Mesendoderm (in vitro differentiated cells): ENCODE results near the gene ASXL1.
A peak's percentile ranks its signal among the peaks of the same experiment; 100 is the strongest.

ENCODE experiments used
- DNase-seq: peaks from one replicate; pipeline ENCODE4 v3.0.0; 2013
- H2AK5ac ChIP-seq: 2 replicates; pipeline ENCODE4 v1.6.1; 2013; ENCODE audit warnings: low read length, inconsistent platforms
- H2BK120ac ChIP-seq: 2 replicates; pipeline ENCODE4 v1.6.1; 2013; ENCODE audit warnings: low read depth, mild to moderate bottlenecking, low read length, moderate library complexity, mixed read lengths
- H2BK15ac ChIP-seq: replicated peaks from 2 replicates; pipeline ENCODE4 v1.6.1; 2013; ENCODE audit warnings: low read depth, mild to moderate bottlenecking, moderate library complexity
- H2BK5ac ChIP-seq: 2 replicates; pipeline ENCODE4 v1.6.1; 2013; ENCODE audit warnings: low read length, inconsistent platforms
- H3K18ac ChIP-seq: 2 replicates; pipeline ENCODE4 v1.6.1; 2013; ENCODE audit warnings: mild to moderate bottlenecking, low read length, mixed read lengths
- H3K23ac ChIP-seq: one replicate; pipeline ENCODE4 v1.6.1; 2013; ENCODE audit warnings: low read length
- H3K27ac ChIP-seq: 2 replicates; pipeline ENCODE4 v1.5.1; 2013; ENCODE audit warnings: low read depth, mild to moderate bottlenecking, inconsistent platforms, low read length, moderate library complexity
- H3K27me3 ChIP-seq: 2 replicates; pipeline ENCODE4 v1.6.1; 2013; ENCODE audit warnings: low read length, control low read depth, mild to moderate bottlenecking, inconsistent platforms; ENCODE audit not compliant: insufficient read depth, poor library complexity
- H3K36me3 ChIP-seq: 2 replicates; pipeline ENCODE4 v1.6.1; 2013; ENCODE audit warnings: low read length, inconsistent platforms; ENCODE audit not compliant: control insufficient read depth, insufficient read depth
- H3K4ac ChIP-seq: one replicate; pipeline ENCODE4 v1.6.1; 2013; ENCODE audit warnings: low read depth, mild to moderate bottlenecking, low read length, moderate library complexity
- H3K4me1 ChIP-seq: 2 replicates; pipeline ENCODE4 v1.6.1; 2013; ENCODE audit warnings: low read depth, low read length, inconsistent platforms; ENCODE audit not compliant: control insufficient read depth
- H3K4me2 ChIP-seq: 2 replicates; pipeline ENCODE4 v1.6.1; 2013; ENCODE audit warnings: low read length
- H3K4me3 ChIP-seq: 2 replicates; pipeline ENCODE4 v1.5.1; 2013; ENCODE audit warnings: mild to moderate bottlenecking, low read length
- H3K56ac ChIP-seq: one replicate; pipeline ENCODE4 v1.6.1; 2013; ENCODE audit warnings: low read length
- H3K79me1 ChIP-seq: 2 replicates; pipeline ENCODE4 v1.6.1; 2013; ENCODE audit warnings: low read length, inconsistent platforms
- H3K79me2 ChIP-seq: 2 replicates; pipeline ENCODE4 v1.6.1; 2013; ENCODE audit warnings: mild to moderate bottlenecking, low read length; ENCODE audit not compliant: control insufficient read depth, insufficient read depth
- H3K9ac ChIP-seq: 2 replicates; pipeline ENCODE4 v1.6.1; 2013; ENCODE audit warnings: low read length, inconsistent platforms
- H4K5ac ChIP-seq: one replicate; pipeline ENCODE4 v1.6.1; 2013; ENCODE audit warnings: low read length
- H4K8ac ChIP-seq: one replicate; pipeline ENCODE4 v1.6.1; 2013; ENCODE audit warnings: low read depth, mild to moderate bottlenecking, control low read depth, low read length, moderate library complexity
- WGBS: extraction: QIAGEN DNeasy Blood & Tissue Kit; methylation state at CpG from one replicate; pipeline ENCODE4 v1.1.7; 2013; ENCODE audit warnings: low lambda C conversion rate, missing lambda C conversion rate; ENCODE audit not compliant: insufficient coverage; ENCODE audit errors: extremely low coverage; 5-methylcytosine and 5-hydroxymethylcytosine counted together

The ASXL1 gene

GRCh38 chr20:32332614-32333013 is 25.5 kb upstream of the ASXL1 start:
- no peak overlapping the region for H4K8ac ChIP-seq
- H3K4me1 ChIP-seq, result no peaks in the 10 kb centered on the region
- H3K27ac ChIP-seq, result no peak overlapping the region
- no peak overlapping the region for H2BK15ac ChIP-seq
- no peak overlapping the region for H4K5ac ChIP-seq
- no peak overlapping the region for H3K4me3 ChIP-seq
- no peaks in the 10 kb centered on the region for H3K79me2 ChIP-seq
- no peak for DNase-seq
- WGBS, result no CpG with 5 or more reads among the region's 3 CpGs
- no peak overlapping the region for H3K9ac ChIP-seq
- no peak overlapping the region for H2BK120ac ChIP-seq
- no peak overlapping the region for H3K4ac ChIP-seq
- no peak overlapping the region for H3K4me2 ChIP-seq
- H3K27me3 ChIP-seq, result no peaks in the 10 kb centered on the region
- H2AK5ac ChIP-seq, result no peak overlapping the region
- H3K36me3 ChIP-seq, result no peaks in the 10 kb centered on the region
- H3K18ac ChIP-seq, result no peak overlapping the region
- no peaks in the 10 kb centered on the region for H3K79me1 ChIP-seq
- H3K56ac ChIP-seq, result no peak overlapping the region
- no peak overlapping the region for H3K23ac ChIP-seq
- no peak overlapping the region for H2BK5ac ChIP-seq

DNA sequence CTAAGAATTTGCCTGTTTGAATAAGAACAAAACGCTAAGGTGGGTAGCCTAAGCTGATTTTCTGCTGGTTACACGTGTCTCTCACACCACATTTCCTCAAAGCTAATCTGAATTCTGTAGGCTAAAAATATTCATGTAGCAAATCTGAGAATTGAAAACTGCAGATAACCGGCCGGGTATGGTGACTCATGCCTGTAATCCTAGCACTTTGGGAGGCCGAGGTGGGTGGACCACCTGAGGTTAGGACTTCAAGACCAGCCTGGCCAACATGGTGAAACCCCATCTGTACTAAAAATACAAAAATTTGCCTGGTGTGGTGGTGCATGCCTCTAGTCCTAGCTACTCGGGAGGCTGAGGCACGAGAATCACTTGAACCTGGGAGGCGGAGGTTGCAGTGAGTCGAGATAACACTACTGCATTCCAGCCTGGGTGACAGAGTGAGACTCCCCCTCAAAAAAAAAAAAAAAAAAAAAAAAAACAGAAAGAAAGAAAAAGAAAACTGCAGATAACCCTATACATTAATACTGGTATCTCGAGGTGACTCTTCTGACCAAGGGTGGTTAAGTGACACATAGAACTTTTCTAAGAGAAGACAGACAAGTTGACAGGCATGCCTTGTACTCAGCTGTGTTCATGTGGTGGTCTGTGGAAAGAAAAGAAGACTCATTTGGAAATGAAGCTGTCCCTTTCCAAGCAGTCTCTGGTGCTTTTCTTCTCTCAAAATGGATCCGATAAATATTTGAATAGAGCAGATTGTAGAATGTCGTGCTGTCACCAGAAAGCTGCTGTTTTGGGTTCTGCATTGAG is 24.7 kb upstream of the ASXL1 start:
- Histone ChIP-seq H3K9ac (no peak overlapping the region), H4K5ac (no peak overlapping the region), H3K4ac (no peak overlapping the region), H3K36me3 (no peaks in the 10 kb centered on the region), H3K56ac (no peak overlapping the region), H3K27ac (no peak overlapping the region), H3K79me1 (no peaks in the 10 kb centered on the region), H2AK5ac (no peak overlapping the region), H3K4me3 (no peak overlapping the region), H3K79me2 (no peaks in the 10 kb centered on the region), H3K4me2 (no peak overlapping the region), H3K27me3 (no peaks in the 10 kb centered on the region), H2BK5ac (no peak overlapping the region), H3K23ac (no peak overlapping the region), H4K8ac (no peak overlapping the region), H3K4me1 (no peaks in the 10 kb centered on the region), H2BK15ac (no peak overlapping the region), H2BK120ac (no peak overlapping the region), H3K18ac (no peak overlapping the region)
- WGBS, result no CpG with 5 or more reads among the region's 12 CpGs
- DNase-seq, result no peak

- Histone ChIP-seq H2BK15ac (no peak overlapping the region), H3K79me1 (no peaks in the 10 kb centered on the region), H3K27ac (no peak overlapping the region), H2BK5ac (no peak overlapping the region), H2BK120ac (no peak overlapping the region), H3K79me2 (no peaks in the 10 kb centered on the region), H3K27me3 (no peaks in the 10 kb centered on the region), H3K36me3 (no peaks in the 10 kb centered on the region), H4K5ac (no peak overlapping the region), H3K56ac (no peak overlapping the region), H4K8ac (no peak overlapping the region), H2AK5ac (no peak overlapping the region), H3K18ac (no peak overlapping the region), H3K4me1 (no peaks in the 10 kb centered on the region), H3K4me3 (no peak overlapping the region), H3K9ac (no peak overlapping the region), H3K4me2 (no peak overlapping the region), H3K23ac (no peak overlapping the region), H3K4ac (no peak overlapping the region)
- WGBS, result no CpG with 5 or more reads among the region's 13 CpGs
- DNase-seq, result no peak
These were observed 23.9 kb upstream of the ASXL1 start for GRCh38 chr20:32333988-32334885.

GRCh38 chr20:32336918-32337347 is 21.2 kb upstream of the ASXL1 start:
- Histone ChIP-seq H3K9ac (no peak overlapping the region), H3K79me1 (no peaks in the 10 kb centered on the region), H3K4me1 (no peaks in the 10 kb centered on the region), H2BK5ac (no peak overlapping the region), H3K79me2 (no peaks in the 10 kb centered on the region), H3K4me3 (no peak overlapping the region), H3K56ac (no peak overlapping the region), H3K27ac (no peak overlapping the region), H3K18ac (no peak overlapping the region), H2BK15ac (no peak overlapping the region), H3K23ac (no peak overlapping the region), H4K5ac (no peak overlapping the region), H4K8ac (no peak overlapping the region), H3K4ac (no peak overlapping the region), H3K27me3 (no peaks in the 10 kb centered on the region), H3K4me2 (no peak overlapping the region), H2BK120ac (no peak overlapping the region), H2AK5ac (no peak overlapping the region), H3K36me3 (no peaks in the 10 kb centered on the region)
- peak; percentile 54 for DNase-seq
- whole genome bisulfite sequencing, result no CpG with 5 or more reads among the region's 5 CpGs

DNA sequence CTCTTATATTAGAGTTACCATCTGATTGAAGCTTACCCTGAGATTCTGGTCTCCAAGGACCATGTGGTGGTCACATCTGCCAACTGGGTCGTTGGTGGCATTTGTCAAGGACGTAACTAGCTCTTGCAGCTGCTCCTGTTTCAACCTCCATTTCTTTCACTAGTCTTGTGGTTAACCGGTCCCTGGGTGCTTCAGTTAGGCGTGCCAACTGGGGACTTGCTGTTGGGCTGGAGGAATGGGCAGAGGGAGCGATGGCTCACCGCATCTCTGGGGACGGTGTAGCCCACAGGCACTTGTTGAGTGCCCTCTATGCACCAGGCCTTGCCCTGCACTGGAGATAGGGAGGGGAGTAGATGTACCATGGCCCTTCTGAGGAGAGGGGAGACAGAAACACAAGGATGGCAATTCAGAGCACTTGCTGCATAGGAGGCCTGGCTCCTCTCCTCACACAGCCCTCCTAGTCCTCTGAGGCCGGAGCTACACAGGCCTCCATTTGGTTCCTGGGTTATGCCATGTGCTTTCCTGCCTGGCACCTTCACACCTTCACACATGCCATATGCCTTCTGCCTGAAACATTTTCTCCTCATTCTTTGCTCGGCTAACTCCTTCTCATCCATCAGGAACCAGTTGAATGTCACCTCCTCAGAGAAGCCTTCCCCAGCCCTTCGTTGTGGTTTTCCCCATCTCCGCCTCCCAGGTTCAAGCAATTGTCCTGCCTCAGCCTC is 20.0 kb upstream of the ASXL1 start:
- Histone ChIP-seq H4K5ac (no peak overlapping the region), H3K4me1 (no peaks in the 10 kb centered on the region), H2BK15ac (no peak overlapping the region), H3K4me3 (no peak overlapping the region), H3K27me3 (no peaks in the 10 kb centered on the region), H2AK5ac (no peak overlapping the region), H3K36me3 (no peaks in the 10 kb centered on the region), H3K4ac (no peak overlapping the region), H3K56ac (peak overlapping the region; percentile 25), H3K79me2 (no peaks in the 10 kb centered on the region), H2BK120ac (no peak overlapping the region), H3K9ac (no peak overlapping the region), H4K8ac (no peak overlapping the region), H3K4me2 (no peak overlapping the region), H3K23ac (no peak overlapping the region), H3K27ac (no peak overlapping the region), H2BK5ac (no peak overlapping the region), H3K18ac (no peak overlapping the region), H3K79me1 (no peaks in the 10 kb centered on the region)
- WGBS, result no CpG with 5 or more reads among the region's 11 CpGs
- DNase-seq, result no peak
